ENCODE results near the gene CSAD. TPM values are rescaled to one million over a fixed set of nuclear protein-coding genes. Genes with fewer than 3 reads are reported as not detected.

CSAD gene
- total RNA-seq, 1 experiment from 2014 or later, result 11.5 TPM

- Mint-ChIP-seq H3K9me3 (peaks cover 10% of the 10 kb centered on the region), H3K36me3 (no peaks in the 10 kb centered on the region; the same call in none of the 2 replicates), H3K4me3 (no peak overlapping the region), H3K4me1 (0 out of 2 replicates have a peak, but pooled peaks cover 2% of the 10 kb centered on the region), H3K27ac (no peak overlapping the region), H3K27me3 (ENCODE audit: low read depth) (peaks cover 19% of the 10 kb centered on the region)
- ChIA-PET CTCF (interaction anchor here (0.7 to 2.2 kb wide), 5 partner anchors 14 to 336 kb away, joined by 3 to 6 read pairs (median 5); partner anchors contain the start of gene KRT76), POLR2A (no interaction called here)
- DNase-seq (ENCODE audit: low spot score) (no peak), ATAC-seq (no peak)
- TF ChIP-seq KAT7 (CRISPR knock-in tag; IDR thresholded peaks at IDR 0.05; ENCODE audit: borderline replicate concordance), result no peak
- TF ChIP-seq PRDM15 (CRISPR knock-in tag; IDR thresholded peaks at IDR 0.05), result no peak
- no peak for TF ChIP-seq ZNF396 (CRISPR knock-in tag; IDR thresholded peaks at IDR 0.05; ENCODE audit: borderline replicate concordance)
- no peak for TF ChIP-seq GRHL2 (CRISPR knock-in tag; IDR thresholded peaks at IDR 0.05; ENCODE audit: insufficient replicate concordance, severe bottlenecking)
- no peak for TF ChIP-seq STAT6 (CRISPR knock-in tag; conservative IDR thresholded peaks at IDR 0.05; ENCODE audit: low read depth)
- no peak for TF ChIP-seq PREB (CRISPR knock-in tag; IDR thresholded peaks at IDR 0.05; ENCODE audit: borderline replicate concordance)
- TF ChIP-seq NFATC4 (CRISPR knock-in tag; IDR thresholded peaks at IDR 0.05), result no peak
- TF ChIP-seq NR3C1 (CRISPR knock-in tag; conservative IDR thresholded peaks at IDR 0.05; ENCODE audit: low read depth), result no peak
- TF ChIP-seq AR (CRISPR knock-in tag; IDR thresholded peaks at IDR 0.05), result no peak
- TF ChIP-seq ZNF416 (CRISPR knock-in tag; IDR thresholded peaks at IDR 0.05), result no peak
- no peak for TF ChIP-seq TEAD1 (CRISPR knock-in tag; IDR thresholded peaks at IDR 0.05)
- no peak for TF ChIP-seq ATF3 (CRISPR knock-in tag; conservative IDR thresholded peaks at IDR 0.05)
- no peak for TF ChIP-seq FOXJ3 (CRISPR knock-in tag; IDR thresholded peaks at IDR 0.05; ENCODE audit: borderline replicate concordance)
- no peak for TF ChIP-seq ARID4B (CRISPR knock-in tag; IDR thresholded peaks at IDR 0.05; ENCODE audit: borderline replicate concordance)
- TF ChIP-seq ZNF219 (CRISPR knock-in tag; IDR thresholded peaks at IDR 0.05; ENCODE audit: borderline replicate concordance), result no peak
- TF ChIP-seq USF1 (CRISPR knock-in tag; IDR thresholded peaks at IDR 0.05), result no peak
- TF ChIP-seq IRF2 (CRISPR knock-in tag; IDR thresholded peaks at IDR 0.05; ENCODE audit: borderline replicate concordance, low read depth), result no peak
- no peak for TF ChIP-seq FOXP1 (CRISPR knock-in tag; IDR thresholded peaks at IDR 0.05; ENCODE audit: borderline replicate concordance)
- no peak for TF ChIP-seq CDX4 (CRISPR knock-in tag; IDR thresholded peaks at IDR 0.05; ENCODE audit: borderline replicate concordance)
Observed at GRCh38 chr12:53113136-53113705, 67.5 kb downstream of the CSAD start.

Measured in WTC11 (cell line).